ENCODE results near the gene THBD. TPM values are rescaled to one million over a fixed set of nuclear protein-coding genes. Genes with fewer than 3 reads are reported as not detected.

The THBD gene
- total RNA-seq, 1 donor from 2014 or later: 104 TPM

GRCh38 chr20:23062632-23063031 is 13.2 kb upstream of the THBD start:
- no peak for DNase-seq (ENCODE audit: low read depth, low spot score)

- DNase-seq (ENCODE audit: low read depth, low spot score): peak; percentile 81
These were observed 12.5 kb upstream of the THBD start for GRCh38 chr20:23061734-23062561.

- DNase-seq (ENCODE audit: low read depth, low spot score): no peak
These were observed 11.8 kb upstream of the THBD start for GRCh38 chr20:23061262-23061661.

GRCh38 chr20:23060629-23061028 is 11.2 kb upstream of the THBD start:
- no peak for DNase-seq (ENCODE audit: low read depth, low spot score)

GRCh38 chr20:23059846-23060245 is 10.4 kb upstream of the THBD start:
- no peak for DNase-seq (ENCODE audit: low read depth, low spot score)

GRCh38 chr20:23059001-23059400 is 9.5 kb upstream of the THBD start:
- no peak for DNase-seq (ENCODE audit: low read depth, low spot score)

GRCh38 chr20:23058240-23058639 is 8.8 kb upstream of the THBD start:
- DNase-seq (ENCODE audit: low read depth, low spot score): no peak

GRCh38 chr20:23052904-23053303 is 3.4 kb upstream of the THBD start:
- DNase-seq (ENCODE audit: low read depth, low spot score): no peak

GRCh38 chr20:23050847-23051627 is 1.6 kb upstream of the THBD start:
- peak; percentile 86 for DNase-seq (ENCODE audit: low read depth, low spot score)

GRCh38 chr20:23050076-23050838 is 785 bp upstream of the THBD start:
- no peak for DNase-seq (ENCODE audit: low read depth, low spot score)

- no peak for DNase-seq (ENCODE audit: low read depth, low spot score)
These were observed 930 bp downstream of the THBD start for GRCh38 chr20:23048283-23049200.

GRCh38 chr20:23047738-23048214 is 1.7 kb downstream of the THBD start:
- DNase-seq (ENCODE audit: low read depth, low spot score): no peak

GRCh38 chr20:23047001-23047737 is 2.3 kb downstream of the THBD start:
- DNase-seq (ENCODE audit: low read depth, low spot score): no peak

GRCh38 chr20:23046431-23046830 is 3.0 kb downstream of the THBD start:
- no peak for DNase-seq (ENCODE audit: low read depth, low spot score)

GRCh38 chr20:23043376-23043775 is 6.1 kb downstream of the THBD start:
- no peak for DNase-seq (ENCODE audit: low read depth, low spot score)

- DNase-seq (ENCODE audit: low read depth, low spot score): no peak
These were observed 7.2 kb downstream of the THBD start for GRCh38 chr20:23042270-23042669.

GRCh38 chr20:23039885-23040508 is 9.5 kb downstream of the THBD start:
- no peak for DNase-seq (ENCODE audit: low read depth, low spot score)

GRCh38 chr20:23039136-23039875 is 10.2 kb downstream of the THBD start:
- DNase-seq (ENCODE audit: low read depth, low spot score): no peak

- DNase-seq (ENCODE audit: low read depth, low spot score): no peak
These were observed 12.4 kb downstream of the THBD start for GRCh38 chr20:23037017-23037481.

Data from pulmonary artery endothelial cell (primary cell).